ENCODE measurements around the gene ZNF311. TPM values are rescaled to one million over a fixed set of nuclear protein-coding genes. Genes with fewer than 3 reads are reported as not detected.

The ZNF311 gene
- polyA plus RNA-seq, 6 donors from 2014 or later = not detected

Other genes with a start within 250 kb of the ZNF311 start
- 10 to 100 TPM; 39.8 to 67.0 (median 54.1) TPM for gene TRIM27, start 81.3 kb downstream of the ZNF311 start, polyA plus RNA-seq (ENCODE audit: low read depth in 6 of 6)
- not detected for gene OR2W1, start 39.9 kb upstream of the ZNF311 start, polyA plus RNA-seq (ENCODE audit: low read depth in 6 of 6)
- not detected for gene OR2B3, start 82.0 kb upstream of the ZNF311 start, polyA plus RNA-seq (ENCODE audit: low read depth in 6 of 6)
- not detected for gene OR2J1, start 94.2 kb upstream of the ZNF311 start, polyA plus RNA-seq (ENCODE audit: low read depth in 6 of 6)
- gene OR2J3, start 102.7 kb upstream of the ZNF311 start, polyA plus RNA-seq (ENCODE audit: low read depth in 6 of 6) = not detected
- gene OR2J2, start 165.6 kb upstream of the ZNF311 start, polyA plus RNA-seq (ENCODE audit: low read depth in 6 of 6) = not detected

Measured in naive B cell (primary cell).